ENCODE data around the gene PLIN4.
"Not testable (repeated sequence)": the region's sequence is repeated elsewhere in the genome, so short reads cannot be mapped to it uniquely, and the experiment has no call there.

Gene PLIN4

GRCh38 chr19:4547303-4548237 lies 29.3 kb upstream of the PLIN4 start:
- no peak for DNase-seq

GRCh38 chr19:4543842-4544647 lies 25.8 kb upstream of the PLIN4 start:
- DNase-seq = no peak

- DNase-seq = no peak
Observed at GRCh38 chr19:4542896-4543841, 24.9 kb upstream of the PLIN4 start.

- not testable (repeated sequence) for DNase-seq
Observed at GRCh38 chr19:4541806-4542145, 23.5 kb upstream of the PLIN4 start.

- no peak for DNase-seq
Observed at GRCh38 chr19:4541114-4541805, 23.0 kb upstream of the PLIN4 start.

GRCh38 chr19:4539693-4540581 lies 21.7 kb upstream of the PLIN4 start, which contains the start of gene LRG1:
Gene LRG1, minus strand, starts transcription at chr19:4540036. Its CDS starts 23 bp downstream, at chr19:4540013.
- DNase-seq = no peak

GRCh38 chr19:4539169-4539692 lies 20.9 kb upstream of the PLIN4 start:
- DNase-seq = no peak

- no peak for DNase-seq
Observed at GRCh38 chr19:4538601-4538954, 20.3 kb upstream of the PLIN4 start.

- DNase-seq = no peak
Observed at GRCh38 chr19:4537953-4538600, 19.8 kb upstream of the PLIN4 start.

- DNase-seq = no peak
Observed at GRCh38 chr19:4536798-4537197, 18.5 kb upstream of the PLIN4 start.

- peak; percentile 75 for DNase-seq
Observed at GRCh38 chr19:4534836-4535658, 16.8 kb upstream of the PLIN4 start, which contains the start of gene PLIN5. Gene PLIN5, minus strand, starts transcription at chr19:4535224. Its CDS starts 1,150 bp downstream, at chr19:4534074.

- DNase-seq = no peak
Observed at GRCh38 chr19:4533835-4534424, 15.6 kb upstream of the PLIN4 start.

GRCh38 chr19:4533334-4533733 lies 15.0 kb upstream of the PLIN4 start:
- DNase-seq = no peak

- no peak for DNase-seq
Observed at GRCh38 chr19:4531562-4532165, 13.4 kb upstream of the PLIN4 start.

- DNase-seq = no peak
Observed at GRCh38 chr19:4529924-4530522, 11.7 kb upstream of the PLIN4 start.

- no peak for DNase-seq
Observed at GRCh38 chr19:4528843-4529242, 10.6 kb upstream of the PLIN4 start.

- DNase-seq = not testable (repeated sequence)
Observed at GRCh38 chr19:4527377-4527776, 9.1 kb upstream of the PLIN4 start.

- no peak for DNase-seq
Observed at GRCh38 chr19:4525563-4526002, 7.3 kb upstream of the PLIN4 start.

Data from left hindlimb (tissue), 1 donor.